HG02970 (cell line): ENCODE results near the gene HECTD4.
A peak's percentile ranks its signal among the peaks of the same experiment; 100 is the strongest.

Experiments used
- ATAC-seq: cut with Tn5 transposase; IDR thresholded peaks from one replicate; pipeline ENCODE4 v1.9.1; 2021; ENCODE audit warnings: mild to moderate bottlenecking, moderate library complexity, moderate number of reproducible peaks; ENCODE audit not compliant: unreplicated experiment, low FRiP score

Gene HECTD4

DNA sequence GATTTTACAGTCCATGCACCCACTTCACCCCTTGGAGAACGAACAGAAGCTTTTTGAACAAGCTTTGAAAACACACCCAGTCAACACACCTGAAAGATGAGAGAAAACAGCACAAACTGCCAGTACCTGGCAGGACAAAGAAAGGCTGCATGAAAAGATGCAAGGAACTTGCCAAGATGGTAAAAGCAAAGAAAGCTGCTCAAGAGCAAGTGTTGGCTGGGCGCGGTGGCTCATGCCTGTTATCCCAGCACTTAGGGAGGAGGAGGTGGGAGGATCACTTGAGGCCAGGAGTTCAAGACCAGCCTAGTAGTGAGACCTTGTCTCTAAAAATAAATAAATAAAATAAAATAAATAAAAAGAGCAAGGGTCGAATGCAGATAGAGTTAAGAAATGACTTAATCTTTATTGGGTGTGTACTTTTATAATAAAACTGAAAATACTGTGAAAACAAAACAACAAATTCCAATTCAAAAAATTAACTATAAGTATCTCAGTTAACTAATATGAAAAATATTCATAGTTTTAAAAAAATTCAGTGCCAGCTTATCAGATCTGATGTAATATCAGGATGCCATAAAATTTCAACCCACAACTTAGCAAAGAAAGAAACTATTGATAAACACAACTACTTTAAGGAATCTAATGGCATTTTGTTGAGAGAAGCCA is 59.2 kb downstream of the HECTD4 start:
- no peak for ATAC-seq

DNA sequence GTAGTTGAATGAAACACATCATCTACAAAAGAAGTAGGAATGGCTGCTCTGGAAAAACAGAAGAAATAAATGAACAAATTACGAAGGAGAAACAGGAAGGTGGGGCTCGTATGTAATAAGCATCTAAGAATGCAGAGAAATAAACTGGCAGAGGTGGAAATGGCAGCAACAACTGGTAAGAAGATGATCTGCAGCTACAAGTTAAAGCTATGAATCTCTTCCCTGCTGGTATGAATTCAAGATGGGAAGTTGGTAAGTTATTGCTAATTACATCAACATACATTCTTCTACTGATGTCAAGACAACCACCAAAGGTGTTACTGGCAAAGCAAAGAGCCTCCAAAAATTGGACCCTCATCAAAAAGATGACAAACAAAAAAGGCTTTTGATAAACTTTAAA is 59.8 kb downstream of the HECTD4 start:
- ATAC-seq: no peak

DNA sequence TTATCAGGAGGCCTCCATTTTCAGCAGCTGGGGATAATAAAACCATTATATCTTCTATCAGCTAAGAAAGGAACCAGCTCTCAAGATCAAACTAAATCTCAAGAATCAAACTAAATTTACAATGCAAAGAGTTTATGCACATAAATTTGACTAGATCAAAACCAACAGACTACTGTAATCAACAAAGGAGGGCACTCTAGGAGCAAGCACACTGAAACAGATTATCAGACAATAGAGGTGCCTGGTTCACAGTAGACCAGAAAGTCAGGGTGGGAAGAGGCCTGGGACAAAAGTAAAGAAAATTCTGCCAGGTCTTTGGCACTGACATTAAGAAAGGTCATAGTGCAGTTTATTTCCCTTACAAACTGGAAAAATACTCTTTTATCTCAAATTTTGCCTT is 61.0 kb downstream of the HECTD4 start:
- ATAC-seq: no peak

DNA sequence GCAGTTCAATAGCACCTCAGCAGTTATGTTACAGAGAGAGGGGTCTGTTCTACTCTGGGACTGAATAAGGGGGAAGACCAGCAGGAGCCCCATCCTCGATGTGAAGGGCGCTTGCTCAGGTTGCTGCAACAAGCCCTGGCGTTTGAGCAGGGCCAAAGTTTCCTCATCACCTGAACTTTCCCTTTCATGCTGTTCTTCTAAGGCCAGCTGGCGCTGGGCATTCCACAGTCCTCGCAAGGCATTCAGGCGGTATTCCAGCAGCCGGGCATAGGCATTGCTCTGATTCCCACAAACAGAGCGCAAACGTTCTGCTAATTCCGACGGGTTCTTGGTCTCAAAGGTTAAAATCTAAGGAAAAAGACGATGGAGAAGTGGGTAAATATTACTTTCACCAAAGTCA is 62.8 kb downstream of the HECTD4 start:
- ATAC-seq: no peak

DNA sequence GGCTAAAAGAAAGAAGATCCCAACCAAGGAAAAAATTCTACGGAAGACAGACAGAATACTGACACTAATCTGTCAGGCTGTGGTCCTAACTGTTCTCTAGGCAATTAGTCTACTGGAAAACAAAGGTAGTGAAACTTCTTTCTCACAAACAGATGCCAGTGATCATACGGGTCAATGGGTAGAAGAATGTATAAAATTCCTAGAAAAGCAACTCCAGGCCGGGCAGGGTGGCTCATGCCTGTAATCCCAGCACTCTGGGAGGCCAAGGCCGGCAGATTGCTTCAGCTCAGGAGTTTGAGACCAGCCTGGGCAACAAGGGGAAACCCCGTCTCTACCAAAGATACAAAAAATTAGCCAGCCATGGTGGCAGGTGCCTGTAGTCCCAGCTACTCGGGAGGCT is 64.8 kb downstream of the HECTD4 start:
- ATAC-seq: no peak

DNA sequence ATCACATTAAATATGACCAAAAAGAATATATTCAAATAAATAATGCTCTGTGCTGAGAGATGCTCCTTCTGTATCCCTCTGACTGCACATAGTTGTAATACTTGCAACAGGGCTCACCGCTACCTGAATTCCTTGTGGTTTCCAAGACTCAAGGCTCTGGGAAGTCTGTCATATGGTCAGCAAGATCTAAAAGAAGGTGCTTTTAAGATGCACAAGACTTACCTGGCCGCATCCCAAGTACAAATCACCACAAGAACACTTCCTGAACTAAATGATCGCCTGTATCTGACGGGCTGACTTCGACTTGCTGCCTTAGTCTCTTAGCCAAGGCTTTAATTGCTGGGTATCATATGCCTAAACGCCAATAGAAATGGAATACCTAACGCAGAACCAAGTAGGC is 67.2 kb downstream of the HECTD4 start:
- ATAC-seq: no peak

DNA sequence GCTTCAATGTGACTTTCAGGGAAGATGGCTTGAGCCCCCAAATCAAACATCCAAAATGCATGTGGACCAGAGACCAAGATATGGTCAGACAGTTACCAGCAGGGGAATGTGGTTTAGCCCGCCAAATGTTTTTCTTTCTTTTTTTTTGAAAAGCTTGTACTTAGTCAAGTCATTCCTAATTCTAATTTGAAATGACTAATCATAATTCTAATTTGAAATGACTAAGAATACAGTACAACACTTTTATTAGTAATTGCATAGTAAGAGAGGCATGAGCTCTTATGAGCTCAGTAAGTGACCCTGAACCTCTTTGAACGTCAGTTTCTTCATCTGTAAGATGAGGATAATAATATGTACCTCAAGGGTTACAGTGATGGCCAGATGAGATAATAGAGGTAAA is 72.4 kb downstream of the HECTD4 start:
- no peak for ATAC-seq

DNA sequence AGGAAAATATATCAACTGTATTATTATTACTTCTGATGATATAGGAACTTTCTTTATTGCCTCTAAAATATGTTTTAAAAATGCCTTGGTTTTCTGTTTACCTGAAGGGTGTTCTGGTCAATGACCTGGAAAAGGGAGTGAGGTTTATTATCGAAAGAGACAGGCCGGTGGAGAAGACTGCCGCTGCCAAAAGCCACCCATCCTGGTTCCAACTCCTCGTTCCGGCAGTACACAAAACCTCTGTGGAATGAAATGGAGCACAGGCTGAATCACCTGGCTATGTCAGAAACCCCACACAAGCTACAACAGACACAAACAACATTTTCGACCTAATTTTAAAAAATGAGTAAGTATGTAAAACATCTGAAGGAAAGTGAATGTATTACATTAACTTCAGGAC is 73.6 kb downstream of the HECTD4 start:
- ATAC-seq: no peak

DNA sequence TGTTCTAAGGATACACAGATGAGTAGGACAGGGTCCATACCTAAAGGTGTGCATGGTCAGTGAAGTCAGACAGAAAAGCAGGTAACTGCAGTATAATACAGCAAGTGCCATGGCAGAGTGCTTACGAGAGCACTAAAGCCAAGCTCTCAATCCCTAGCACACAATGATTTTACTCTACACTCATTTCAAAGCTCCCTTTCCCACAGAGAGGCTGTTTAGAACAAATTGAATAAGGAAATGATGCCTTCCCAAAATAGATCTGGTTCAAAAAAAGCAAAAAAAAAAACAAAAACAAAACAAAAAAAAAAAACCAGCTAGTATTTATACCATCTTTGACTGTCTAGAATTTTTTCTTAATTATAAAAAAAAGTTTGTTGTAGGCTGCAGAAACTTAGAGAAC is 74.1 kb downstream of the HECTD4 start:
- no peak for ATAC-seq

DNA sequence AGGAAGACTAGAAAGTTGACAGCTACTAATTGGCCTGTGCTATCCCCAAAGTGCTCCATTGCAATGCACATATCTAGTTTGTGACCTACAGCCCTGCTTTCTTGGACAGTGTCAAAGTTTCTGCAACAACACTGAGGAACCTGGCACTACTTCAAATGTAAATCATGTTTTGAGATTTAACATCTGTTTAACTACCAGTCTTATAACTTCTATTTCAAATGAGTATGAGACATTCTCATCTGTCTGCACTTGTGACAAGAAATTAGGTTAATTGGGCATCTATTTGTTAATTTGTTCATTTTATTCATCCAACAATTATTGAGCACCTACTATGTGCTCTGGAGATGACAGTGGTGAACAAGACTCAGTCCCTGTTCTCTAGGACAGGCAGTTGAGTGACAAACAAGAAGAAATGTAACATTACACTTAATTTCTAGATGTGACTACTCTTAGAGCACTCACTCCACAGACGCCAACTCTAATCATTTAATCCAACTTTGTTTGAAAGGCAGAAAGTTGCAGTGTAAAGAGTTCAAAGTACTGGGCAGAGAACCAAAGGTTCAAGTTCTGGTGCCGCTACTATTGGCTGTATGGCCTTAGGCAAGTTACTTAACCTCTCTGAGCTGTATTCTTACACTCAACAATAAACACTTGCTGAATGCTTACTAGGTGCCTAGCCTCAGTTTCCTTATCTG is 74.8 kb downstream of the HECTD4 start:
- no peak for ATAC-seq

DNA sequence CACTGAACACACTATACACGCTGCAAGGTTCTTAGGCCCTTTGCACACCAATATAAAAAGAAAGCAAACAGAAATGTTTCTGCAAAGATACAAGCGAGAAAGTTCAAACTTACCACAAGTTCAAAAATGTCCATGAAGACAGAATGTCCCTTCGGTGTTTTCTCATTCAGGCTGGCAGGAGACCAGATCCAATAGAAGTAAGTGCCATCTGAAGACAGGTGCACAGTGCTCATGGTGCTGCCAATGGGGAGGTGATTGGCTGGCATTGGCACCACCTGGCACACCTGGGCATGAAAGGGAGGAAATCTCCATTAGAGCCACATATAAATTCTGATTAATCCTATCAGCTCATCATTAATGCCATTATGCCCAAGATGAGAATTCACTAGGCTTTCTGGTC is 76.3 kb downstream of the HECTD4 start:
- no peak for ATAC-seq

DNA sequence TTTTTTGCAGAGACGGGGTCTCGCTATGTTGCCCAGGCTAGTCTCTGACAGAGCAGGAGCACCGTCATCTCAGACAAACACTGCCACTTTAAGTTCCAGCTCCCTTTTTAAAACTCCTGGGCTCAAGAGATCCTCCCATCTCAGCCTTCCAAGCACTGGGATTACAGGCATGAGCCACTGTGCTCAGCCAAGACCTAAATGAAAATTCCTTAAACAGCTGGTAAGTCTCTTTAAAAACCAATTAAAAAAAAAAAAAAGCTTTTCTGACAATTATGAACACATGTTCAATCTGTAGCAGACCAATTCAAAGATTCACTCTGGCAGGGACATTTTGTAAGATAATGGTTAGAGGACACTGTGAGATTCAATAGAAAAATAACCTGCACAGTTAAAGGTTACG is 77.8 kb downstream of the HECTD4 start:
- ATAC-seq: no peak

DNA sequence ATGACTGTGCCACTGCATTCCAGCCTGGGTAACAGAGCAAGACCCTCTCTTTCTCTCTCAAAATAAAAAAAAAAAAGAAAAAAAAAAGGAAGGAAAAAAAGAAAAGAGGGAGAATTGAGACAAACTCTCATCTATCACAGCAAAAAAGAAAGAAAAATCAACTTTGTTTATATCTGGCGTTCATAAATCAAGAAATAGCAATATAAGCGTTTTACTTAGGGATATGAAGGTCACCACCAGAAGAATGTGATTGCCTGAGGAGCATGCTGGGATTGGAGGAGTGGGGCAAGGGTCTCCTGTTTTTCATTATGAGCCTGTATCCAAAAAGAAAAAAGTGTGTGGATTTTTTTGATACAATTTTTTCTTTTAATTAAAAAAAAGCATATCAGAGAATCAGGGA is 78.4 kb downstream of the HECTD4 start:
- no peak for ATAC-seq

DNA sequence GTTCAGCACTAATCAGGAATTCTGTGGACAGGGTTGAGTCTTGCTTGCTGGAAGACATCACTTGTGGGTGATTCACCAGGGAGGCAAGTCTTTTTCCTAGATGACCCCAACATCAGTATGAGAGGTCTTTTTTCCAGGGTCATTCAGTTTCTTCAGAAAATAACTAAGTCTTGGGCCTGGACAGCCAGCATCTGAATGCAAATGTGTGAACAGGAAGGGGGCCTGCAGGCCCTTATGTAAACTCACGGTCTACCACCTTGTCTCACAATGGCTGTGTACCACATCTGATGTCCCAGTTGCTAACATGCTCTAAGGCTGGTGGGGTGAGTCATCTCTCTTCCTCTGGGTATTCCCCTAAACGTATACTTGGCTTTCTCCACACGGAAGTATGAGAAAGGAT is 79.2 kb downstream of the HECTD4 start:
- ATAC-seq: peak; percentile 77

DNA sequence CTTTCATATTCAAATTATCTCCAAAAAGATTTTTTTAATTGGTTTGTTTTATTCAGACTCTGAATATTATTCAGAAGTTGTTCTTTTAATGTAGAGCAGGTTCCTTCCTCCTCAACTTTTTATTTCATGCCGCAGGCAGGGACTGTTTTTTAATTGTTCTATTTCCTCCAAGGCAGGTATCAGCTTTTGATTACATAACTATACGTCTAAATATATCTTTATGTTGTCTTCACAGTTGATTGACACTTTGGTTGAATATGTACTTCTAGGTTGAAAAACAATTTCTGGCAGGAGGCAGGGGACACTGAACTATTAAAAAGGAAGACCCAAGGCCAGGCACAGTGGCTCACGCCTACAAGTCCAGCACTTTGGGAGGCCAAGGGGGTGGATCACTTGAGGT is 82.5 kb downstream of the HECTD4 start:
- no peak for ATAC-seq

DNA sequence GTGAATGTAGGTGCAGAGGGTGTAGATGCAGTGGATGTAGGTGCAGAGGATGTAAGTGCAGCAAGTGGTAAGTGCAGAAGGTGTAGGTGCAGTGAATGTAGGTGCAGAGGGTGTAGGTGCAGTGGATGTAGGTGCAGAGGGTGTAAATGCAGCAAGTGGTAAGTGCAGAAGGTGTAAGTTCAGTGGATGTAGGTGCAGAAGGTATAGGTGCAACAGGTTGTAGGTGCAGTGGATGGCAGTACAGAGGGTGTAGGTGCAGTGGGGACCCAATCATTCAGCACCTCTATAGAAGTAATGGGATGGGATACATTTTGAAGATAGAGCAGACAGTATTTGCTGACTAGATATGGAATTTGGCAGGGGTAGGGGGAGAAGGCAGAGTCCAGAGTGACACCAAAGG is 85.0 kb downstream of the HECTD4 start:
- no peak for ATAC-seq

DNA sequence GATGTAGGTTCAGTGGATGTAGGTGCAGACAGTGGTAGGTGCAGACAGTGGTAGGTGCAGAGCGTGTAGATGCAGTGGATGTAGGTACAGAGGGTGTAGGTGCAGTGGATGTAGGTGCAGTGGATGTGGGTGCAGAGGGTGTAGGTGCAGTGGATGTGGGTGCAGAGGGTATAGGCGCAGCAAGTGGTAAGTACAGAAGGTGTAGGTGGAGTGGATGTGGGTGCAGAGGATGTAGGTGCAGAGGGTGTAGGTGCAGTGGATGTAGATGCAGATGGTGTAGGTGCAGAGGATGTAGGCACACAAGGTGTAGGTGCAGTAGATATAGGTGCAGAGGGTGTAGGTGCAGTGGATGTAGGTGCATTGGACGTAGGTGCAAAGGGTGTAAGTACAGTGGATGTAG is 86.0 kb downstream of the HECTD4 start:
- ATAC-seq: no peak

DNA sequence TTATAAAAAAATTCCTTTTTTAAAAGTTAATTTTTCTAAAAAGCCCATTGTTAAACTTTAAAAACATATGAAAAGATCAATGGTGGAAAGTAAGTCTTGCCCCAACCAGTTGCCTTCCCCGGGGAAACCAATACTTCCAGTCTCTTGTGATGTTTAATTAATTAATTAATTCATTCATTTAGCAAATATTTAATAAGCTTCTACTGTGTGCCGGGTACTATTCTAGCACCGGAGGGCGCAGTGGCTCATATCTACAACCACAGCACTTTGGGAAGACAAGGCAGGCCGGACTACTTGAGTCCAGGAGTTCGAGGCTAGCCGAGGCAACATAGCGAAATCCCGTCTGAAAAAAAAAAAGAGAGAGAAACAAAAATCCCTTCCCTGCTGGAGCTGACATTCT is 87.4 kb downstream of the HECTD4 start:
- no peak for ATAC-seq

DNA sequence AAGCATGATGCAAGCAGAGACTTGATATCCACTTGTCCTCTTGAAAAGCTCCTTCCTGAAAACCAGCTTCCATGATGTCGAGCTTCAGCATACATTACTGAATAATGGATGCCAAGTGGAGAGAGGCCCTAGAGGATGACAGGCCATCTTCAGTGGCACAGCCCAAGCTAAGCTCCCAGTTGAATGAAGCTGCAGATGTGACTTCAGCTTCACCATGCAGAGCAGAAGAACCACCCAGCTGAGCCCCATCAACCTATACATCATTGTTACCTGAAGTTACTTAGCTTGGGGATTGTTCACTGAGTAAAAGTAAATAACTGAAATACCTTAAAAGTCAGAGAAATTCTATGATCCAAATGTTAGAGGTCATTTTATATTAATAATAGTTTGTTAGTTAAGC is 93.6 kb downstream of the HECTD4 start:
- ATAC-seq: no peak

DNA sequence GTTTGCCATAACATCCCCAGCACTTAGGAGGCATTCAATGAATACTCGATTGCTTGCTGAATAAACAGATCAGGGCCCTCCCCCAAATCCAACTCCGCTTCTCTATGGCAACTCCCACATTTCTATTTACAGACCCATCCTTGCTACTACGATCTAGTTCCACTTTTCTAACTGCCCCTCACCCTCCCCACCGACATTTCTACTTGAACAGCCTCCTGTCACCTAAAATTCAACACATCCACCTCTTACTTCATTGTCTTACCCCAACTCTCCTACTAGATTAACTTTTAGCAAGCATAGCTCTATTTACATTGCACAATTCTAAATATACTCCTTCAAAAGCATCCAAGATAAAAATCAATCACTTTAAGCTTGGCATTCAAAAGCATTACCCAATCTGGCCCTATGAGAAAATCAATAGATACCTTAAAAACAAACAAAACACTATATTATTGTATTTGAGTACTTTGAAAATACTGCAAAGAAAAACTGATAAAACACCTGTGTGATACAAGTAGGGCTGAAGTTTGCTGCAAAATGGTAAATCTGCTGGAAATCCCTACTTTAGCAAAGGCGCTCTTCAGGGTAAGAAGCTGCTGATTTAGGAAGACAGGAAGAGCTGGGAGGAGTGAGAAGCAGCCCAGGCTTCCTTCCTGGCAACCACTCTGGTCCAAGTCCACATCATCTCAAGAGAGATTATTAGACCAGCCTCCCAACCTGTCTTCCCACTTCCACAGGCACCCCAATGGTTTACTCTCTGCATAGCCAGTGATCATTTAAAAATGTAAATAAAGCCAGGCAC is 96.4 kb downstream of the HECTD4 start:
- ATAC-seq: no peak

DNA sequence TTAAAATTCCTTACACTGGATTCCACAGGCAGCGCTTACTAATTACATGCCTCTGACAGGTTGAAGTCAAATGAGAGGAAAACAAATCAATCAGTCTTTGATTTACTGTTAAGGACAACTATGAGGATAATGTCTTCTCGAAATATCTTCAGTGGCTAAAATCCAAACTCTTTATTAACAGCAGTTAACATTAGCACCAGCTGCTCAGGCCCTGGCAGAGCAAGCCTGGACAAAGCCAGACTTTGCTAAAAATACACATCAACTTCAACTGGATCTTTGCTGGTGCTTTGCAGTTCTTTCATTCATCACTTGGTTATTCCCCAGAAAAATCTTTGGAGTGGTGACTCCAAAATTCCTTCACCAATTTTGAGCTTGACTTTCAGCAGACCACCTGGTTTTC is 98.7 kb downstream of the HECTD4 start:
- no peak for ATAC-seq

DNA sequence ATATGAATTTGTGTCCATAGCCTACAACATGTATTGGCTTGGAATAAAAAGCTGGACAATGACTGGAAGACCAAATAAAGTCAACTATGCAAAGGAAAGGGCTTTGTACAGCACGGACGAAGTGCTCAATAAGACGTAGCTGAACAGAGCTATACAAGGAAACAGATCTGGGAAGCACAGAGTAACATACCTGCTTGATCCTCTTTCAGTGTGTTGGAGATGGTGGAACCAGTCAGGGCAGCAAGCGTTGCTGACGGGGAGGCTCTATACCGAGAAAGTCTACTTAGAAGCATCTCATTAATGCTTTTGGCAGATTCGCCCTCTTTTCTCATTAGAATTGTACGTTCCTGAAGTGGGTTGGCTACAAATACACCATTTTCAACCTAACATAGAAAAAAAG is 99.3 kb downstream of the HECTD4 start:
- ATAC-seq: no peak
